HEK293T (cell line): ENCODE measurements around the gene TSG101.

ENCODE experiments used
- CTCF ChIA-PET: fragments of 350-600 bp; formaldehyde crosslinking; extraction: SDS; loops from one replicate; lab custom pipeline; 2021; ENCODE audit warnings: antibody characterized with exemption, inconsistent platforms; lab: Yijun Ruan, JAX
- POLR2A ChIA-PET: fragments of 350-600 bp; formaldehyde crosslinking; extraction: SDS; loops from one replicate; lab custom pipeline; 2020; ENCODE audit warnings: antibody characterized with exemption, inconsistent platforms; lab: Yijun Ruan, JAX
- DNase-seq: peaks from one replicate; pipeline ENCODE4 v3.0.0; 2012; ENCODE audit warnings: mixed read lengths; ENCODE audit errors: extremely low spot score
- ARNT ChIP-seq: fragments of 450-650 bp; IDR thresholded peaks from 2 replicates; pipeline ENCODE4 v1.6.1; 2017; ENCODE audit warnings: mild to moderate bottlenecking
- BHLHE40 ChIP-seq: fragments of 450-650 bp; IDR thresholded peaks from 2 replicates; pipeline ENCODE4 v1.6.1; 2016; ENCODE audit warnings: mild to moderate bottlenecking, moderate library complexity, borderline replicate concordance
- CTBP1 ChIP-seq: fragments of 450-650 bp; IDR thresholded peaks from 2 replicates; pipeline ENCODE4 v1.6.1; 2016; ENCODE audit warnings: borderline replicate concordance
- ELF4 ChIP-seq: fragments of 450-650 bp; IDR thresholded peaks from 2 replicates; pipeline ENCODE4 v1.6.1; 2017; ENCODE audit warnings: antibody characterized with exemption
- FOXA1 ChIP-seq: fragments of 450-650 bp; IDR thresholded peaks from 2 replicates; pipeline ENCODE4 v1.6.1; 2016; ENCODE audit warnings: mild to moderate bottlenecking
- FOXK2 ChIP-seq: fragments of 450-650 bp; IDR thresholded peaks from 2 replicates; pipeline ENCODE4 v1.6.1; 2016; ENCODE audit warnings: mild to moderate bottlenecking
- FOXM1 ChIP-seq: fragments of 450-650 bp; IDR thresholded peaks from 2 replicates; pipeline ENCODE4 v1.6.1; 2017; ENCODE audit warnings: mild to moderate bottlenecking, borderline replicate concordance
- HDGF ChIP-seq: fragments of 450-650 bp; IDR thresholded peaks from 2 replicates; pipeline ENCODE4 v1.6.1; 2017; ENCODE audit warnings: antibody characterized with exemption, borderline replicate concordance
- L3MBTL2 ChIP-seq: fragments of 450-650 bp; conservative IDR thresholded peaks from 2 replicates; pipeline ENCODE4 v1.6.1; 2016; ENCODE audit warnings: mild to moderate bottlenecking
- LEF1 ChIP-seq: fragments of 450-650 bp; IDR thresholded peaks from 2 replicates; pipeline ENCODE4 v1.6.1; 2017; ENCODE audit warnings: mild to moderate bottlenecking, borderline replicate concordance
- NFRKB ChIP-seq: fragments of 450-650 bp; IDR thresholded peaks from 2 replicates; pipeline ENCODE4 v1.6.1; 2016; ENCODE audit warnings: mild to moderate bottlenecking, moderate library complexity
- PKNOX1 ChIP-seq: fragments of 450-650 bp; IDR thresholded peaks from 2 replicates; pipeline ENCODE4 v1.6.1; 2016
- SP1 ChIP-seq: fragments of 450-650 bp; IDR thresholded peaks from 2 replicates; pipeline ENCODE4 v1.6.1; 2017
- SUZ12 ChIP-seq: fragments of 450-650 bp; IDR thresholded peaks from 2 replicates; pipeline ENCODE4 v1.6.1; 2016; ENCODE audit warnings: mild to moderate bottlenecking
- TARDBP ChIP-seq: fragments of 450-650 bp; IDR thresholded peaks from 2 replicates; pipeline ENCODE4 v1.6.1; 2016
- ZNF384 ChIP-seq: fragments of 450-650 bp; IDR thresholded peaks from 2 replicates; pipeline ENCODE4 v1.6.1; 2016

The TSG101 gene

GRCh38 chr11:18457450-18457849 lies 69.3 kb downstream of the TSG101 start:
- DNase-seq = no peak
- TF ChIP-seq FOXK2 (no peak), BHLHE40 (no peak), HDGF (no peak), ELF4 (no peak), ZNF384 (no peak), SP1 (no peak), NFRKB (no peak), ARNT (no peak), TARDBP (no peak), L3MBTL2 (no peak), LEF1 (no peak), CTBP1 (no peak), FOXA1 (no peak), SUZ12 (no peak), FOXM1 (no peak), PKNOX1 (no peak)
- ChIA-PET POLR2A (no interaction called here), CTCF (no interaction called here)

GRCh38 chr11:18455686-18456372 lies 70.9 kb downstream of the TSG101 start, which contains the start of gene LDHAL6A:
TSS of gene LDHAL6A (plus strand) at chr11:18455856. CDS start at chr11:18456681, 825 bp downstream.
- ChIA-PET POLR2A (no interaction called here), CTCF (no interaction called here)
- no peak for DNase-seq
- TF ChIP-seq SP1 = no peak
- no peak for TF ChIP-seq ELF4
- TF ChIP-seq CTBP1 = no peak
- no peak for TF ChIP-seq LEF1
- TF ChIP-seq HDGF = no peak
- no peak for TF ChIP-seq ZNF384

- TF ChIP-seq NFRKB = no peak
- TF ChIP-seq SP1 = no peak
- TF ChIP-seq FOXM1 = no peak
- no peak for TF ChIP-seq TARDBP
- no peak for TF ChIP-seq L3MBTL2
- TF ChIP-seq LEF1 = no peak
- no peak for TF ChIP-seq HDGF
- TF ChIP-seq FOXK2 = no peak
- TF ChIP-seq CTBP1 = no peak
- TF ChIP-seq BHLHE40 = no peak
- TF ChIP-seq ELF4 = no peak
- no peak for TF ChIP-seq SUZ12
- no peak for TF ChIP-seq ARNT
- TF ChIP-seq FOXA1 = no peak
- no peak for TF ChIP-seq PKNOX1
- no peak for TF ChIP-seq ZNF384
- DNase-seq = no peak
- ChIA-PET CTCF (no interaction called here), POLR2A (no interaction called here)
Observed at GRCh38 chr11:18452927-18453326, 73.8 kb downstream of the TSG101 start.

- DNase-seq = no peak
- ChIA-PET POLR2A (no interaction called here), CTCF (no interaction called here)
- TF ChIP-seq SUZ12 = no peak
- no peak for TF ChIP-seq L3MBTL2
- TF ChIP-seq BHLHE40 = no peak
Observed at GRCh38 chr11:18449251-18449650, 77.5 kb downstream of the TSG101 start.

GRCh38 chr11:18438691-18439090 lies 88.1 kb downstream of the TSG101 start:
- no peak for DNase-seq
- ChIA-PET POLR2A (no interaction called here), CTCF (no interaction called here)
- TF ChIP-seq BHLHE40 = no peak
- no peak for TF ChIP-seq ZNF384
- no peak for TF ChIP-seq ELF4
- TF ChIP-seq FOXK2 = no peak
- TF ChIP-seq SP1 = no peak
- no peak for TF ChIP-seq L3MBTL2
- no peak for TF ChIP-seq HDGF
- no peak for TF ChIP-seq PKNOX1
- TF ChIP-seq TARDBP = no peak
- TF ChIP-seq ARNT = no peak
- no peak for TF ChIP-seq NFRKB
